ENCODE data around the gene CTNNBL1. TPM values are rescaled to one million over a fixed set of nuclear protein-coding genes. Genes with fewer than 3 reads are reported as not detected.

Gene CTNNBL1
- total RNA-seq, 4 donors from 2014 or later, result 24.2 to 34.9 (median 31.6) TPM

DNA sequence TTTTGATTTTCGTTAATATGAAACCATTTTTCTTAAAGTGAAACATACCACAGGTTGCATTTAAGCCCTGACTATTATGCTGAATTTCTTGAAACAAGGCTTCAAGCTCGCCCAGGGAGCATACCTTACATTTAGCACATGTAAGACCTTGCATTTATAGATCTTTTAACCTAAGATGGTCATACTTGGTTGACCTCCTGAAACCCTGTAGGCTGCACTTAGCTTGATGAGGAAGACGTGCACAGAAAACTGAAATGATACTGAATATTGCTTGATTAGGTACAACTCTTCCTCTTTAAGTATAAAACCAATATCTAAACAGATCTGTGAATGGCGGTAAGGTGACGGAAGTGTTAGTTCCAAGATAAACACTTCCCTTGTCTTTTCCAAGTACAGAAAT is 82.2 kb downstream of the CTNNBL1 start:
- TF ChIP-seq, protein P1, sequence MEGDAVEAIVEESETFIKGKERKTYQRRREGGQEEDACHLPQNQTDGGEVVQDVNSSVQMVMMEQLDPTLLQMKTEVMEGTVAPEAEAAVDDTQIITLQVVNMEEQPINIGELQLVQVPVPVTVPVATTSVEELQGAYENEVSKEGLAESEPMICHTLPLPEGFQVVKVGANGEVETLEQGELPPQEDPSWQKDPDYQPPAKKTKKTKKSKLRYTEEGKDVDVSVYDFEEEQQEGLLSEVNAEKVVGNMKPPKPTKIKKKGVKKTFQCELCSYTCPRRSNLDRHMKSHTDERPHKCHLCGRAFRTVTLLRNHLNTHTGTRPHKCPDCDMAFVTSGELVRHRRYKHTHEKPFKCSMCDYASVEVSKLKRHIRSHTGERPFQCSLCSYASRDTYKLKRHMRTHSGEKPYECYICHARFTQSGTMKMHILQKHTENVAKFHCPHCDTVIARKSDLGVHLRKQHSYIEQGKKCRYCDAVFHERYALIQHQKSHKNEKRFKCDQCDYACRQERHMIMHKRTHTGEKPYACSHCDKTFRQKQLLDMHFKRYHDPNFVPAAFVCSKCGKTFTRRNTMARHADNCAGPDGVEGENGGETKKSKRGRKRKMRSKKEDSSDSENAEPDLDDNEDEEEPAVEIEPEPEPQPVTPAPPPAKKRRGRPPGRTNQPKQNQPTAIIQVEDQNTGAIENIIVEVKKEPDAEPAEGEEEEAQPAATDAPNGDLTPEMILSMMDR (IDR thresholded peaks at IDR 0.05), result no peak
- DNase-seq (ENCODE audit: low spot score) (no peak), ATAC-seq (ENCODE audit: low FRiP score) (no peak)

DNA sequence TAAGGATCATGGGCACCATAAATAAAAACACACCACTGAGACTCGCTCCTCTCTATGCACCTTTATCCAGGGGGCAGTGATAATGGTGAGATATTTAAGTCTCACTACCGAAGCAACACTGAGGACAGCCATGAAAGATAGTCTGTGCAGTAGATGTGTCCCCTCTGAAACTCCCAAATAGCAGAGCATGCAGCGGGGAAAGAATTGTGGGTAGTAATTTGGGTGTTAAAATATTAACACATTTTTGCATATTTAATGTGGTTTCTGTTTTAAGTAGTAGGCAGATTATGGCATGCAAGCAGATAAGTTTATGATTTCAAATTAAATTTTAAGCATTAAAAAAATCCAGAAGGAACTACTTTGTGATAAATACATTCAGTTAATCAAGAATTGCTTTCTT is 82.7 kb downstream of the CTNNBL1 start:
- ATAC-seq (ENCODE audit: low FRiP score) (no peak), DNase-seq (ENCODE audit: low spot score) (no peak)
- TF ChIP-seq, protein P1 (IDR thresholded peaks at IDR 0.05), result no peak

DNA sequence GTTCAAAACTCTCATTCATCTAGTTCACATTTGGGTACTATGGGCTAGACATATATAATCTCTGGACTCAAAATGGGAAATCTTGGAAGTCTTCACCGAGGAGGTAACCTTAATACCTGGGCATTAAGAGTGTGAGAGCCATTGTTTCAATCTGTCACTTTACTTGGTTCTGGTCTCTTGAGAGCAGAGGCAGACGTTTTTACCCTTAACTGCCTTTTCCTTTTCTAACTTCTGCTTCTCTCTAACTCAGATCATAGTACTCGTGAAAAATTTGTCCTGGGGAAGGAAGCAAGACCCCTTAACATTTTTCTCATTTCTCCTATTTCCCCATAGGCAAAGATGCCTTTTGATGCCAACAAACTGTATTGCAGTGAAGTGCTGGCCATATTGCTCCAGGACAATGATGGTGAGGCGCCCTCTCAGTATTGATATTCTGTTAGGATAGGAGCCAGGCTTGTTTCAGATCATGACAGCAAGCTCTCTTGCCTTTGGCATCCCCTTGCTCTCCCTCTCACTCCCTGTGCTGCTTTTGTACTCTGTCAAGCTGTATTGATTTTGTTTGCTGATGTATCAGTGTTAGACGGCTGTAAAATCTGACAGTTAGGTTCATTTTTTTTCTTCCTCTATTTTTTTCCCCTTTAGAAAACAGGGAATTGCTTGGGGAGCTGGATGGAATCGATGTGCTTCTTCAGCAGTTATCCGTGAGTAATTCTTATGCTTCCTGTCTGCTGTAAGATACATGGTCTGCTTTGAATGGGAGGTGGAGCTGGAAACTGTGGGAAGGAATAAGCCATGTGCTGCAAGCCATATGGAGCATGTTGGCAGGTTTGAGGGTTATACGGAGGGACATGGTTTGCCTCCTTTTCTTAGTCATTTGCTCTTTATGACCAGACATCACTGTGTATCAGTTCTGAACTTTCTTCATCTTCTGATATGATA is 83.5 kb downstream of the CTNNBL1 start:
- TF ChIP-seq, protein P1 (IDR thresholded peaks at IDR 0.05), result no peak
- DNase-seq (ENCODE audit: low spot score) (no peak), ATAC-seq (ENCODE audit: low FRiP score) (no peak)

DNA sequence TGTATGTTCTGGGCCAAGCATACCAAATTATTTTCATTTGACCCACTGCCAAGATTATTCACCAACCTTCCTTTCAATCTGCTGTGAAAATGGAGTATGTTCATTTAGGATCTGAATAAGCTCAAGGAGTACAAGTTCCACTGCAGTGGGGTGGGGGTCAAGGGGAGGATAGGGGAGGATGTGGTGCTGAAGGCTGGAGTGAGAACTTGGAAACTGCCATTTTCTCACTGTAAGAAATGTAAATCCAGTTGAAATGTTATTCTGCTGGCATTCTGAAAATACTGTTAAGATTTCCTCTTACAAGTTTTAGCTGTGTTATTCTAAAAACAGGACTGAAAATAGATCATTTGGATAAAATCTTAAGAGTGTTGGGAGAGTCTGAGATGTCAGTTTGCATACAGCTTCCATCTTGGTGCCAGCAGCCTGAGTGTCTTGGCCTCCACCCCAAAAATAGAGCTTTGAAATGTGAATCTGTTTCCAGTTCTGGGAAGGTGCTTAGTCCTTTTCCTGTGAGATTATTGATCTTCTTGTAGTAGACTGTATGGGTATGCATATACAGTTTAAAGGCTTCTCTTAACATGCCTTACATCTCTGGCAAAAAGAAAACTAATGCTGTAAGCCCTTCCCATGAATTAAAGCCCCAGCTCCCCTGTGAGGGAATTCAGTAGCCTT is 84.3 kb downstream of the CTNNBL1 start:
- DNase-seq (ENCODE audit: low spot score) (no peak), ATAC-seq (ENCODE audit: low FRiP score) (no peak)
- TF ChIP-seq, protein P1 (IDR thresholded peaks at IDR 0.05), result no peak

DNA sequence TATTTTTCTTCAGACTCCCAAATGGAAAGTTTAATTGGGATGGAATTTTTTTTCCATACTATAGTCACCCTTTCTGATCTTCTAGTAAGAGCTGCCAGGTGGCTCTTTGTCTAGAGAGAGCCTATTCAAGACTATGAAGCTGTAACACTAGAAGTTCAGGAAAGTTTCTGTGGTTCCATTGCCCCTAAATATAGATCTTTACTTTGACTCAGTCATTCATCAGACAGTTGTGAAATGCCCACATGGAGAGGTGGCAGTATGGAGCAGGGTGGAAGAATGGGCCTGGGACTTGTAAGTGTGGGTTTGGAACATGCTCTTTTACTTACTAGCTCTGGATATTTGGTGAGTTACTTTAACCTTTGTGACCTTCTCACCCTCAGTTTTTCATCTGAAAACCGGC is 87.8 kb downstream of the CTNNBL1 start:
- TF ChIP-seq, protein P1 (IDR thresholded peaks at IDR 0.05), result no peak
- ATAC-seq (ENCODE audit: low FRiP score), result no peak

GRCh38 chr20:37786043-37786442 is 92.2 kb downstream of the CTNNBL1 start:
- TF ChIP-seq, protein P1 (IDR thresholded peaks at IDR 0.05), result no peak
- DNase-seq (ENCODE audit: low spot score) (no peak), ATAC-seq (ENCODE audit: low FRiP score) (no peak)

More for the DNA sequence above, 87.8 kb downstream of the CTNNBL1 start:
- DNase-seq (ENCODE audit: low spot score), result no peak
